Measurements from ENCODE around the gene CYP4B1.

CYP4B1 gene

GRCh38 chr1:46815133-46815532, 16.3 kb downstream of the CYP4B1 start:
- TF ChIP-seq CTCF (IDR thresholded peaks at IDR 0.05; ENCODE audit: insufficient read depth, low read depth, low read length, missing control alignments) = no peak
- no peak for DNase-seq (ENCODE audit: low read depth)
- H3K4me3 ChIP-seq (ENCODE audit: low read depth, low read length) = no peak overlapping the region

- TF ChIP-seq CTCF (IDR thresholded peaks at IDR 0.05; ENCODE audit: insufficient read depth, low read depth, low read length, missing control alignments) = no peak
- DNase-seq (ENCODE audit: low read depth) = no peak
- no peak overlapping the region for H3K4me3 ChIP-seq (ENCODE audit: low read depth, low read length)
Measured at GRCh38 chr1:46816930-46817329, 18.1 kb downstream of the CYP4B1 start.

- DNase-seq (ENCODE audit: low read depth) = no peak
- TF ChIP-seq CTCF (IDR thresholded peaks at IDR 0.05; ENCODE audit: insufficient read depth, low read depth, low read length, missing control alignments) = no peak
- H3K4me3 ChIP-seq (ENCODE audit: low read depth, low read length) = no peak overlapping the region
Measured at GRCh38 chr1:46817814-46818213, 19.0 kb downstream of the CYP4B1 start.

- no peak overlapping the region for H3K4me3 ChIP-seq (ENCODE audit: low read depth, low read length)
- no peak for TF ChIP-seq CTCF (IDR thresholded peaks at IDR 0.05; ENCODE audit: insufficient read depth, low read depth, low read length, missing control alignments)
- no peak for DNase-seq (ENCODE audit: low read depth)
Measured at GRCh38 chr1:46818591-46818990, 19.7 kb downstream of the CYP4B1 start.

GRCh38 chr1:46819335-46819734, 20.5 kb downstream of the CYP4B1 start:
- DNase-seq (ENCODE audit: low read depth) = no peak
- TF ChIP-seq CTCF (IDR thresholded peaks at IDR 0.05; ENCODE audit: insufficient read depth, low read depth, low read length, missing control alignments) = no peak
- no peak overlapping the region for H3K4me3 ChIP-seq (ENCODE audit: low read depth, low read length)

- no peak for TF ChIP-seq CTCF (IDR thresholded peaks at IDR 0.05; ENCODE audit: insufficient read depth, low read depth, low read length, missing control alignments)
- H3K4me3 ChIP-seq (ENCODE audit: low read depth, low read length) = no peak overlapping the region
- no peak for DNase-seq (ENCODE audit: low read depth)
Measured at GRCh38 chr1:46820076-46820475, 21.2 kb downstream of the CYP4B1 start.

GRCh38 chr1:46820560-46821060, 21.8 kb downstream of the CYP4B1 start:
- DNase-seq (ENCODE audit: low read depth) = peak; percentile 6
- no peak overlapping the region for H3K4me3 ChIP-seq (ENCODE audit: low read depth, low read length)
- no peak for TF ChIP-seq CTCF (IDR thresholded peaks at IDR 0.05; ENCODE audit: insufficient read depth, low read depth, low read length, missing control alignments)
